HCT116 (cell line): ENCODE measurements around the gene FBXO5. TPM values are rescaled to one million over a fixed set of nuclear protein-coding genes. Genes with fewer than 3 reads are reported as not detected.

Experiments
- ATAC-seq: fragments of 200-7000 bp; cut with Tn5 transposase; 2 replicates; pipeline ENCODE4 v1.9.1; 2020; ENCODE audit warnings: mild to moderate bottlenecking, moderate library complexity
- BruUV-seq: library from RNA; stranded (reverse); fragments of 400-500 nt; replicated peaks from 2 replicates; lab custom pipeline; 2021; lab: Mats Ljungman, UMichigan
- CTCF ChIA-PET: fragments of 300-600 bp; sonication (Branson Sonifier 250); formaldehyde crosslinking; loops from one replicate; lab custom pipeline; 2021; ENCODE audit warnings: antibody characterized with exemption; lab: Charles Lee
- POLR2A ChIA-PET: fragments of 300-600, 350-600 bp; sonication (Branson Sonifier 250); formaldehyde crosslinking; loops from one replicate; lab custom pipeline; 2021; ENCODE audit warnings: antibody characterized with exemption; lab: Charles Lee
- RAD21 ChIA-PET, 2 experiments: fragments of 300-600 bp; sonication (Branson Sonifier 250); formaldehyde crosslinking; loops; one replicate each; lab custom pipeline; 2023; ENCODE audit warnings: low total read pairs in 2 of 2; ENCODE audit not compliant: uncharacterized antibody in 2 of 2, unreplicated experiment in 2 of 2, low non-redundant PET in 1 of 2; lab: Charles Lee
- DNase-seq: peaks from one replicate; pipeline ENCODE4 v3.0.0-alpha.2; 2010; ENCODE audit warnings: low read depth, low spot score
- H2AFZ ChIP-seq: fragments of 200-600 bp; shearing (Covaris generic), sonication (generic); 2 replicates; pipeline ENCODE4 v1.6.1; 2017; ENCODE audit warnings: low read depth, mixed run types, mixed read lengths, antibody characterized with exemption, low read length; ENCODE audit not compliant: poor library complexity, severe bottlenecking
- H3K27ac ChIP-seq: 2 replicates; pipeline ENCODE4 v1.5.1; 2012; ENCODE audit warnings: low read depth, low read length
- H3K27me3 ChIP-seq: fragments of 200-600 bp; sonication (generic); 2 replicates; pipeline ENCODE4 v1.6.1; 2016; ENCODE audit warnings: mixed run types, low read length, mixed read lengths; ENCODE audit not compliant: insufficient read depth
- H3K36me3 ChIP-seq, 2 experiments: fragments of 200-500 bp in 1 of 2; fragments of 200-600 bp in 1 of 2; sonication (Bioruptor generic) in 1 of 2; sonication (generic) in 1 of 2; 2 replicates each; pipeline versions ENCODE4 v1.5.1 to v1.6.1; 2014 to 2016; ENCODE audit warnings: low read length in 2 of 2, inconsistent platforms in 1 of 2, mixed read lengths in 1 of 2, mixed run types in 1 of 2; ENCODE audit not compliant: insufficient read depth in 2 of 2, control insufficient read depth in 1 of 2
- H3K4me1 ChIP-seq, 2 experiments: fragments of 200-600 bp in 1 of 2; sonication (generic) in 1 of 2; 2 replicates each; pipeline versions ENCODE4 v1.5.1 to v1.6.1; 2012 to 2017; ENCODE audit warnings: low read length in 2 of 2, inconsistent platforms in 1 of 2, mild to moderate bottlenecking in 1 of 2, mixed read lengths in 1 of 2, mixed run types in 1 of 2, moderate library complexity in 1 of 2; ENCODE audit not compliant: insufficient read depth in 2 of 2, control insufficient read depth in 1 of 2
- H3K4me2 ChIP-seq: fragments of 200-600 bp; sonication (generic); 2 replicates; pipeline ENCODE4 v1.6.1; 2017; ENCODE audit warnings: mixed run types, low read length, mixed read lengths
- H3K4me3 ChIP-seq, 2 experiments: fragments of 200-600 bp in 1 of 2; sonication (generic) in 1 of 2; replicated peaks in 1 of 2; 2 replicates each; pipeline ENCODE4 v1.5.1; 2011 to 2016; ENCODE audit warnings: low read length in 2 of 2, control low read depth in 1 of 2, low read depth in 1 of 2, mild to moderate bottlenecking in 1 of 2, mixed read lengths in 1 of 2, mixed run types in 1 of 2
- H3K79me2 ChIP-seq: fragments of 200-600 bp; sonication (generic); 2 replicates; pipeline ENCODE4 v1.6.1; 2017; ENCODE audit warnings: mild to moderate bottlenecking, mixed run types, low read length, moderate library complexity, mixed read lengths; ENCODE audit not compliant: insufficient read depth
- H3K9ac ChIP-seq: fragments of 200-600 bp; sonication (generic); 2 replicates; pipeline ENCODE4 v1.6.1; 2016; ENCODE audit warnings: low read length, mixed read lengths
- H3K9me2 ChIP-seq: fragments of 200-600 bp; sonication (generic), shearing (Covaris generic); 2 replicates; pipeline ENCODE4 v1.6.1; 2017; ENCODE audit warnings: mixed run types, mild to moderate bottlenecking, moderate library complexity; ENCODE audit not compliant: insufficient read depth
- H3K9me3 ChIP-seq, 2 experiments: fragments of 200-500 bp in 1 of 2; fragments of 200-600 bp in 1 of 2; sonication (Bioruptor generic) in 1 of 2; sonication (generic) in 1 of 2; 2 replicates each; pipeline ENCODE4 v1.6.1; 2014 to 2017; ENCODE audit warnings: low read length in 2 of 2, mixed read lengths in 2 of 2, inconsistent platforms in 1 of 2, low read depth in 1 of 2, mild to moderate bottlenecking in 1 of 2, mixed run types in 1 of 2, moderate library complexity in 1 of 2; ENCODE audit not compliant: control insufficient read depth in 1 of 2, insufficient read depth in 1 of 2
- H4K20me1 ChIP-seq: fragments of 200-600 bp; sonication (generic), shearing (Covaris generic); 2 replicates; pipeline ENCODE4 v1.6.1; 2017; ENCODE audit warnings: mixed run types, mild to moderate bottlenecking, moderate library complexity; ENCODE audit not compliant: insufficient read depth
- CTCF ChIP-seq, 3 experiments: fragments of 200-600 bp in 1 of 3; sonication (generic) in 1 of 3; IDR thresholded peaks in 2 of 3; conservative IDR thresholded peaks in 1 of 3; 2 replicates each; pipeline ENCODE4 v1.5.1; 2012 to 2017; ENCODE audit warnings: low read depth in 2 of 3, low read length in 2 of 3, antibody characterized with exemption in 1 of 3, borderline replicate concordance in 1 of 3, control low read depth in 1 of 3, mild to moderate bottlenecking in 1 of 3, mixed read lengths in 1 of 3, mixed run types in 1 of 3, moderate library complexity in 1 of 3; ENCODE audit not compliant: insufficient read depth in 1 of 3
- ELF1 ChIP-seq: IDR thresholded peaks from 2 replicates; pipeline ENCODE4 v1.6.1; 2012; ENCODE audit warnings: low read depth, borderline replicate concordance
- EZH2 ChIP-seq: fragments of 200-600 bp; sonication (generic); IDR thresholded peaks from 2 replicates; pipeline ENCODE4 v1.6.1; 2017; ENCODE audit warnings: antibody characterized with exemption, mixed run types
- EZH2phosphoT487 ChIP-seq: fragments of 200-600 bp; IDR thresholded peaks from 2 replicates; pipeline ENCODE4 v1.6.1; 2018; ENCODE audit warnings: antibody characterized with exemption, borderline replicate concordance
- FOSL1 ChIP-seq: IDR thresholded peaks from 2 replicates; pipeline ENCODE4 v1.6.1; 2012; ENCODE audit warnings: low read depth
- JUND ChIP-seq: IDR thresholded peaks from 2 replicates; pipeline ENCODE4 v1.6.1; 2012
- POLR2A ChIP-seq: IDR thresholded peaks from 2 replicates; pipeline ENCODE4 v1.7.0; 2011; ENCODE audit warnings: borderline replicate concordance; ENCODE audit not compliant: insufficient read depth, insufficient read length; ENCODE audit errors: extremely low read depth
- POLR2AphosphoS5 ChIP-seq: IDR thresholded peaks from 2 replicates; pipeline ENCODE4 v1.6.1; 2011; ENCODE audit warnings: mild to moderate bottlenecking, low read depth, low read length, moderate library complexity
- SIN3A ChIP-seq: IDR thresholded peaks from 2 replicates; pipeline ENCODE4 v1.6.1; 2012; ENCODE audit warnings: low read depth
- SP1 ChIP-seq: IDR thresholded peaks from 2 replicates; pipeline ENCODE4 v1.6.1; 2012; ENCODE audit warnings: low read depth
- SRF ChIP-seq: IDR thresholded peaks from 2 replicates; pipeline ENCODE4 v1.6.1; 2012; ENCODE audit warnings: low read depth
- ZFX ChIP-seq: fragments of 450-650 bp; IDR thresholded peaks from 2 replicates; pipeline ENCODE4 v1.6.1; 2017
- ZNF274 ChIP-seq: fragments of 200-500 bp; sonication (Bioruptor generic); IDR thresholded peaks from 2 replicates; pipeline ENCODE4 v1.6.1; 2014; ENCODE audit warnings: mild to moderate bottlenecking, low read depth, low read length, inconsistent platforms
- intact Hi-C: fragments of 100-400 bp; cut with micrococcal nuclease; formaldehyde crosslinking; loops from 2 replicates; pipeline ENCODE4 v1.10.0; 2022
- total RNA-seq: library from RNA; stranded (reverse); gene quantifications from one replicate; pipeline ENCODE4 v1.2.1, GENCODE V29; 2021; ENCODE audit not compliant: unreplicated experiment
- TF ChIP-seq, protein P1 (sequence below): IDR thresholded peaks from 2 replicates; pipeline ENCODE4 v1.6.1; 2012

FBXO5 gene
- total RNA-seq, 1 experiment from 2014 or later: 38.9 TPM

- H3K27me3 ChIP-seq: peaks cover 4% of the 10 kb centered on the region; the same call in 1 of the 2 replicates
- ChIA-PET RAD21 (interaction anchor here in 1 of 2 experiments (0.7 kb wide), 1 partner anchor 43 kb away, joined by 3 read pairs; no protein-coding TSS in a partner anchor), POLR2A (interaction anchor here (0.7 kb wide), 1 partner anchor 22 kb away, joined by 3 read pairs; no protein-coding TSS in a partner anchor)
- intact Hi-C loops: no loop called here
- H3K79me2 ChIP-seq: no peaks in the 10 kb centered on the region
- BruUV-seq: no TSS peak
- TF ChIP-seq POLR2A (no peak), FOSL1 (no peak), POLR2AphosphoS5 (no peak), SIN3A (no peak), EZH2phosphoT487 (no peak), ELF1 (no peak), JUND (no peak), CTCF (IDR thresholded peaks at IDR 0.05 in 2 of 3, conservative IDR thresholded peaks at IDR 0.05 in 1 of 3; ENCODE audit: borderline replicate concordance in 1 of 3, insufficient read depth in 1 of 3, low read depth in 2 of 3, low read length in 2 of 3) (no peak), ZFX (no peak), SRF (no peak), SP1 (no peak), ZNF274 (no peak), EZH2 (no peak)
- TF ChIP-seq, protein P1, sequence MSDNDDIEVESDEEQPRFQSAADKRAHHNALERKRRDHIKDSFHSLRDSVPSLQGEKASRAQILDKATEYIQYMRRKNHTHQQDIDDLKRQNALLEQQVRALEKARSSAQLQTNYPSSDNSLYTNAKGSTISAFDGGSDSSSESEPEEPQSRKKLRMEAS: no peak
- TF ChIP-seq, all 23 proteins: peak for 0
- DNase-seq (no peak), ATAC-seq (no peak)
- Histone ChIP-seq H3K36me3 (no peaks in the 10 kb centered on the region), H2AFZ (no peak overlapping the region), H3K27ac (no peak overlapping the region), H4K20me1 (no peaks in the 10 kb centered on the region), H3K4me2 (no peak overlapping the region), H3K9me3 (no peaks in the 10 kb centered on the region), H3K4me1 (no peaks in the 10 kb centered on the region), H3K9ac (no peak overlapping the region), H3K9me2 (0 out of 2 replicates have a peak, but pooled peaks cover 1% of the 10 kb centered on the region), H3K4me3 (no peak overlapping the region)
- CTCF ChIA-PET: no interaction called here
Measured at GRCh38 chr6:152922706-152923105, 60.1 kb downstream of the FBXO5 start.

Other genes starting within 250 kb of the FBXO5 start
- not detected for gene VIP, start 232.2 kb downstream of the FBXO5 start, total RNA-seq
- 26.2 TPM for gene MTRF1L, start 19.7 kb upstream of the FBXO5 start, total RNA-seq
- 3.9 TPM for gene RGS17, start 148.2 kb upstream of the FBXO5 start, total RNA-seq